SK-N-SH treated with all-trans-retinoic acid at 6 μM for 48 hours (cell line): ENCODE measurements around the gene ORAI1.

ENCODE experiments used
- ATAC-seq: fragments of 200-7000 bp; cut with Tn5 transposase; 3 replicates; pipeline ENCODE4 v1.9.1; 2020; ENCODE audit warnings: mild to moderate bottlenecking, moderate library complexity
- BACH2 ChIP-seq: fragments of 250-450 bp; sonication (Bioruptor Pico); IDR thresholded peaks from 2 replicates; pipeline ENCODE4 v1.9.0; 2021; ENCODE audit warnings: mild to moderate bottlenecking, borderline replicate concordance
- CSDC2 ChIP-seq: fragments of 250-450 bp; sonication (Bioruptor Pico); IDR thresholded peaks from 2 replicates; pipeline ENCODE4 v1.5.0; 2020; ENCODE audit warnings: mild to moderate bottlenecking, moderate library complexity
- ESRRG ChIP-seq: fragments of 250-450 bp; sonication (Bioruptor Pico); IDR thresholded peaks from 2 replicates; pipeline ENCODE4 v1.6.1; 2021; ENCODE audit warnings: mild to moderate bottlenecking
- ISL1 ChIP-seq: fragments of 250-450 bp; sonication (Bioruptor Pico); IDR thresholded peaks from 2 replicates; pipeline ENCODE4 v2.1.2; 2022; ENCODE audit warnings: mild to moderate bottlenecking, moderate library complexity
- OSR1 ChIP-seq: fragments of 250-450 bp; sonication (Bioruptor Pico); IDR thresholded peaks from 2 replicates; pipeline ENCODE4 v1.8.0; 2022; ENCODE audit warnings: moderate library complexity, mild to moderate bottlenecking, inconsistent platforms
- PPARA ChIP-seq: fragments of 250-450 bp; sonication (Bioruptor Pico); IDR thresholded peaks from 2 replicates; pipeline ENCODE4 v1.5.0; 2020; ENCODE audit warnings: mild to moderate bottlenecking, borderline replicate concordance
- RARB ChIP-seq: fragments of 250-450 bp; sonication (Bioruptor Pico); IDR thresholded peaks from 2 replicates; pipeline ENCODE4 v1.8.0; 2021; ENCODE audit warnings: mild to moderate bottlenecking, moderate library complexity
- SNAI2 ChIP-seq: fragments of 250-450 bp; sonication (Bioruptor Pico); IDR thresholded peaks from 2 replicates; pipeline ENCODE4 v1.5.0; 2020; ENCODE audit warnings: mild to moderate bottlenecking, moderate library complexity
- TOX ChIP-seq: fragments of 250-450 bp; sonication (Bioruptor Pico); IDR thresholded peaks from 2 replicates; pipeline ENCODE4 v1.8.0; 2021; ENCODE audit warnings: mild to moderate bottlenecking, moderate library complexity, borderline replicate concordance
- ZC3H10 ChIP-seq: fragments of 250-450 bp; sonication (Bioruptor Pico); IDR thresholded peaks from 2 replicates; pipeline ENCODE4 v1.5.1; 2021; ENCODE audit warnings: mild to moderate bottlenecking, moderate library complexity
- ZFP3 ChIP-seq: fragments of 250-450 bp; sonication (Bioruptor Pico); IDR thresholded peaks from 2 replicates; pipeline ENCODE4 v1.5.0; 2020; ENCODE audit warnings: mild to moderate bottlenecking, moderate library complexity
- ZFP30 ChIP-seq: fragments of 450-650 bp; formaldehyde crosslinking; IDR thresholded peaks from 2 replicates; pipeline ENCODE4 v1.5.0; 2022; ENCODE audit warnings: mild to moderate bottlenecking, moderate library complexity
- ZNF8 ChIP-seq: fragments of 450-650 bp; formaldehyde crosslinking; IDR thresholded peaks from 2 replicates; pipeline ENCODE4 v1.5.0; 2020; ENCODE audit warnings: mild to moderate bottlenecking, moderate library complexity
- TF ChIP-seq, protein P1 (sequence below): fragments of 250-450 bp; sonication (Bioruptor Pico); IDR thresholded peaks from 2 replicates; pipeline ENCODE4 v1.5.1; 2020; ENCODE audit warnings: low read depth, mild to moderate bottlenecking, moderate library complexity
- TF ChIP-seq, protein P2 (sequence below): fragments of 250-450 bp; sonication (Bioruptor Pico); IDR thresholded peaks from 2 replicates; pipeline ENCODE4 v1.8.0; 2021; ENCODE audit warnings: low read depth, mild to moderate bottlenecking, moderate library complexity, borderline replicate concordance
- TF ChIP-seq, protein P3 (sequence below): fragments of 250-450 bp; sonication (Bioruptor Pico); IDR thresholded peaks from 2 replicates; pipeline ENCODE4 v1.8.0; 2020; ENCODE audit warnings: mild to moderate bottlenecking, moderate library complexity, borderline replicate concordance

ORAI1 gene

DNA sequence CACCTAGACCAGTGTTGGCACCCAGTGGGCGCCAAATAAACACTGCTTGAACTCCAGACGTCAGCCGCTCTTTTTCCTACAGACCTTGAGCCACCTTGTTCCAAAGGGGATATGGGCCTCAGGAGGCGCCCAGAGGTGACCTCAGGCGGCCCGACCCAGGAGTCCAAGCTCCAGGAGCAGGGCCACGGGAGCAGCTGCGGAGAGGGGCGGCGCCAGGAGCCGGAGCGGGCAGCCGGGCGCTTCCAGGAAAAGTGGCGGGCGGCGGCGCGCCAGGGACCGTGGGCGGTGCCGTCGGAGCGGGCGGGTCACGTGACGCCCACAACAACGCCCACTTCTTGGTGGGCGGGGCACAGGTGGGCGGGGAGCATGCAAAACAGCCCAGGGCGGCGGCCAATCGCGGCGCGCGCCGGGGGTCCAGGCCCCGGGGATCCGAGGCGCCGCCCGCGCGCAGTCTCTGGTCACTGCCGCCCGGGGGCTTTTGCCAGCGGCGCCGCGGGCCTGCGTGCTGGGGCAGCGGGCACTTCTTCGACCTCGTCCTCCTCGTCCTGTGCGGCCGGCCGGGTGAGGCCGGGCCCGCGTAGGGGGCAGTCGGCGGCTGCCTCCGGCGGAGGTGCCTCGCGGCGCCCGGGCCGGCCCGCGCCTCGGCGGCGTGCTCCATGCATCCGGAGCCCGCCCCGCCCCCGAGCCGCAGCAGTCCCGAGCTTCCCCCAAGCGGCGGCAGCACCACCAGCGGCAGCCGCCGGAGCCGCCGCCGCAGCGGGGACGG lies at the start of gene ORAI1:
ORAI1 (plus strand) TSS at position 444 of the 766 bp plus-strand sequence.
- peak; percentile 80 for ATAC-seq
- no peak for TF ChIP-seq BACH2 (CRISPR knock-in tag)
- TF ChIP-seq SNAI2 (CRISPR knock-in tag), result 0 out of 2 replicates have a peak, but pooled peaks have one; percentile 50
- TF ChIP-seq, all 23 proteins: peak for 1

DNA sequence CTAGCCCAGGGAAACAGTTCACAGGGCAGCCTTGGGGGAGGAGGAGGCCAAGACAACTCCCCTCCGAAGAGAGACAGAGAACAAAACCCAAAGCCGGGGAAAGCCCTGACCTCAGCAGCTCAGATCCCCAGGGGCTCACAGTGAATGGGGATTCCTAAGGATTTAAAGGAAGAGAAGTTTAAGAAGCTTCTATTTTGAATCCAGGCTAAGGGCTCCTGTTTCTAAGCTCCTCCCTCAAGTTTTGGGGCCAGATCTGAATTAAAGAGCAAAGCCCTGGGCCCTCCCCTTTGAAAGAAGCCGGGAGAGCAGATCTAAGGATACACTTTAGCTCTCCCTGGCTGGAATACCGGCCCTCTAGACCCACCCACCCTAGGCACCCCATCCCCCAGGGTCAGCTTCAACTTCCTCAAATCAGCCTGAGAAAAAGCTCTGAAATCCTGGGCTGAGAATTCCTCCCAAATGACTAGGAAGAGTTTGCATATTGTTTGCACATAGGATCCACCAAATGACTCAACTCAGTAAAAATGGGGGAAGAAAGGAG lies 49.4 kb upstream of the ORAI1 start:
- no peak for TF ChIP-seq OSR1 (CRISPR knock-in tag)
- TF ChIP-seq CSDC2 (CRISPR knock-in tag), result no peak
- TF ChIP-seq ZFP30 (CRISPR knock-in tag), result no peak
- no peak for TF ChIP-seq SNAI2 (CRISPR knock-in tag)
- TF ChIP-seq ESRRG, result no peak
- ATAC-seq, result peak; percentile 3; the same call in 2 of the 3 replicates

DNA sequence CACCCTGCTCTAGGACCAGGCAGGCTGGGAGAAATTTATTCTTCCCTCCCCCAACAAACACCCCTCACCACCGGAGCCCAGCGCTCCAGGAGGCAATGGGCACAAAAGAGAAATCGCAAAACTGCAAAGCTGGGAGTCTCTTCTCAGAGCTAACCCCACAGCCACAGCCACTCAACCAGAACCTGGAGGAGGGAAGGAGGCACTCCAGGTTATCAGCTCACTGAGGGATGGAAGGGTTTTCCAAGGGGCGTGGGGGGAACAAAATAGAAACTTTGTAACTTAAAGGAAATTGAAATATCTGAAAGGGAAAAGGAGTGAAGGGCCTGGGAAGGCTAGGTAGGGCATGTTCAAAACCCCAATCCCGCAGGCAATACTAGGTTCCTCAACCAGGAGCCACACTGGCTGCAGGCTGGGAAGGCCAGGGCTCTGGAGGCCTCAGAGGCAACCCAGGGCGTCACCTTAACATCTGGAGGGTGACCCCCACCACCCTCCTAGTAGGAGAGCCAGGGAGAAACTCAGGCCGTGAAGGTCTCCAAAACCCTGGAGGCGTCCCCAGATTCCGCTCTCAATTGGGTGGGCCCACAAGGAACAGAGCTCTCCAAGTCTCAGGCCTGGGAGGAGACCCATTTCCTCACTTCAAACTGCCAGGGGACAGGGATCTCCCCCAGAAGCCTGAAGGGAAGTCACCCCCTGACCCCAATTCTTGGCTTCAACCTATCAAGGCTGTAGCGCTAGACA lies 48.7 kb upstream of the ORAI1 start:
- no peak for ATAC-seq

DNA sequence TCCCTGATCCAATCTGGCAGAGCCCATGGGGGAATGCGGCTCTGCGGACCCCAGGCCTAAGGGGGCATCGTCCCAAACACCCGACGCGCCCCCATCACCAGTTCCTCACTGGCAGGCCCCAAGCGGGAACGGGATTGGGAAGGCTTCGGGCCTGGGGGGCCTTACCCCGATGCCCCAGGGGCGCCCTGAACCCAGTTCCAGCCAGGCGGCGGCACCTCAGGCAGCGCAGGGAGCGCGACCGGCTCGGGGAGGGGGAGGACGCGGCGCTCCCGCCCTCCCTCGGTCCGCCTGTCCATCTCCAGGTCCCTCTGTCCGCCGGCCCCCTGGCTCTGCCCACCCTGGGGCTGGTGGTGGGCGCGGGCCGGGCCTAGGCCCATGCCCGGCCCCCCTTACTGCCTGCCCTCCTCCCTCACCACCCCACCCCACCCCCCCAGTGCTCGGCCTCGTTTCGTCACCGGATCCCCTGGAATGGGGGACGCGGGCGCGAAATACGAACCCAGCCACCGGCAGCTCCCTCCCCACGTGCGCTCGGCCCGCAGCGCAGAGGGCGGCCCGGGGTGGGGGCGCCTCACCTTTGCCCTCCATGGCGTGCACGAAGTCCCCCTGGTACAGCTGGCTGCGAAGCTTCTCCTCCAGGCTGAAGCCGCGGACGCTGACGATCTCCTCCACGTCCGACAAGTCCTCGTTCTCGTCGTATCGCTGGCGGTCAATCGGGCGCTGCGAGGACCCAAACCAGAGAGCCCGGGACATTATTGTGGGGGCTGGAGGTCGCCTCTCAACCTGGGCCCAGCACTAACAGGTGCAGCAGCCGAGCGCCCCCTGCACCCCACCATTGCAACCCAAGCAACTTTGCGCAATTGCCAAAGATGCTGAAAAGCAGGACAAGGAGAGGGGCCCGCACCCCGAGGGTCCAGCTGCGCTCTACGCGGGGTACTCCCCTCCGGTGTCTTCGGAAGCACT lies 47.8 kb upstream of the ORAI1 start:
- no peak for ATAC-seq
- TF ChIP-seq ZNF8 (CRISPR knock-in tag), result no peak
- no peak for TF ChIP-seq PPARA (CRISPR knock-in tag)
- TF ChIP-seq, protein P1, sequence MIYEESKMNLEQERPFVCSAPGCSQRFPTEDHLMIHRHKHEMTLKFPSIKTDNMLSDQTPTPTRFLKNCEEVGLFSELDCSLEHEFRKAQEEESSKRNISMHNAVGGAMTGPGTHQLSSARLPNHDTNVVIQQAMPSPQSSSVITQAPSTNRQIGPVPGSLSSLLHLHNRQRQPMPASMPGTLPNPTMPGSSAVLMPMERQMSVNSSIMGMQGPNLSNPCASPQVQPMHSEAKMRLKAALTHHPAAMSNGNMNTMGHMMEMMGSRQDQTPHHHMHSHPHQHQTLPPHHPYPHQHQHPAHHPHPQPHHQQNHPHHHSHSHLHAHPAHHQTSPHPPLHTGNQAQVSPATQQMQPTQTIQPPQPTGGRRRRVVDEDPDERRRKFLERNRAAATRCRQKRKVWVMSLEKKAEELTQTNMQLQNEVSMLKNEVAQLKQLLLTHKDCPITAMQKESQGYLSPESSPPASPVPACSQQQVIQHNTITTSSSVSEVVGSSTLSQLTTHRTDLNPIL (CRISPR knock-in tag), result no peak
- no peak for TF ChIP-seq ZFP3 (CRISPR knock-in tag)
- TF ChIP-seq ISL1 (CRISPR knock-in tag), result no peak
- no peak for TF ChIP-seq OSR1 (CRISPR knock-in tag)
- no peak for TF ChIP-seq ZFP30 (CRISPR knock-in tag)
- TF ChIP-seq CSDC2 (CRISPR knock-in tag), result no peak
- no peak for TF ChIP-seq TOX (CRISPR knock-in tag)

More for the DNA sequence above, 48.7 kb upstream of the ORAI1 start:
- TF ChIP-seq, protein P2, sequence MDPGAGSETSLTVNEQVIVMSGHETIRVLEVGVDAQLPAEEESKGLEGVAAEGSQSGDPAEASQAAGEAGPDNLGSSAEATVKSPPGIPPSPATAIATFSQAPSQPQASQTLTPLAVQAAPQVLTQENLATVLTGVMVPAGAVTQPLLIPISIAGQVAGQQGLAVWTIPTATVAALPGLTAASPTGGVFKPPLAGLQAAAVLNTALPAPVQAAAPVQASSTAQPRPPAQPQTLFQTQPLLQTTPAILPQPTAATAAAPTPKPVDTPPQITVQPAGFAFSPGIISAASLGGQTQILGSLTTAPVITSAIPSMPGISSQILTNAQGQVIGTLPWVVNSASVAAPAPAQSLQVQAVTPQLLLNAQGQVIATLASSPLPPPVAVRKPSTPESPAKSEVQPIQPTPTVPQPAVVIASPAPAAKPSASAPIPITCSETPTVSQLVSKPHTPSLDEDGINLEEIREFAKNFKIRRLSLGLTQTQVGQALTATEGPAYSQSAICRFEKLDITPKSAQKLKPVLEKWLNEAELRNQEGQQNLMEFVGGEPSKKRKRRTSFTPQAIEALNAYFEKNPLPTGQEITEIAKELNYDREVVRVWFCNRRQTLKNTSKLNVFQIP, result no peak
- TF ChIP-seq ZC3H10 (CRISPR knock-in tag) (no peak), SNAI2 (CRISPR knock-in tag) (no peak), RARB (CRISPR knock-in tag) (no peak)

DNA sequence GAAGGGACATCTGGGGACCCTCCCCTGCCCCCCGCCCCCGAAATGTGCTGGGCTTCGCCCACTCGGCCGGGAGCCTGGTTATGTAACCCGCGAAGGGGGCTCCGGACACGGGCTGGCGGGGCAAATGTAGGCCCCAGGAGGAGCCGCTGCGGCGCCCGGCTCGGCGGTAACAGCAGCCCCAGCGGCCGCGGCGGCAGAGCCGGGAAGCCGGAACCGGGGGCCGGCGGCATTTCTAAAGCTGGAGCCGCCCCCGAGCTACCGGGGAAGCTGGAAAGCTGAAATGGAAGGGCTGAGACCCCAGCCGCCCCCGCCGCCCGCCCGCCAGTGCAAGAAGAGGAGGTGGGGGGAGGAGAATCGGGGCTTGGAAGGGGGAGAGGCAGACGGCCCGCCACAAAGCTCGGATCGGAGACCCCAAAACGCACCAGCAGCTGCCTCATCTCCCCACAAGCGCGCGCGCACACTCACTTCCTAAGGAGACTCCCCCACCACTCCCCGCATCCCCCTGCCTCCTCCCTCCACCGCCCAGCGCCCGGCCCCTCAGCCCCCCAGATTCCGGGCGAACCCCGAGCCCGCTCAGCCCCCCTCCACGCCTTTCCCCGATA lies 47.0 kb upstream of the ORAI1 start:
- TF ChIP-seq, protein P3, sequence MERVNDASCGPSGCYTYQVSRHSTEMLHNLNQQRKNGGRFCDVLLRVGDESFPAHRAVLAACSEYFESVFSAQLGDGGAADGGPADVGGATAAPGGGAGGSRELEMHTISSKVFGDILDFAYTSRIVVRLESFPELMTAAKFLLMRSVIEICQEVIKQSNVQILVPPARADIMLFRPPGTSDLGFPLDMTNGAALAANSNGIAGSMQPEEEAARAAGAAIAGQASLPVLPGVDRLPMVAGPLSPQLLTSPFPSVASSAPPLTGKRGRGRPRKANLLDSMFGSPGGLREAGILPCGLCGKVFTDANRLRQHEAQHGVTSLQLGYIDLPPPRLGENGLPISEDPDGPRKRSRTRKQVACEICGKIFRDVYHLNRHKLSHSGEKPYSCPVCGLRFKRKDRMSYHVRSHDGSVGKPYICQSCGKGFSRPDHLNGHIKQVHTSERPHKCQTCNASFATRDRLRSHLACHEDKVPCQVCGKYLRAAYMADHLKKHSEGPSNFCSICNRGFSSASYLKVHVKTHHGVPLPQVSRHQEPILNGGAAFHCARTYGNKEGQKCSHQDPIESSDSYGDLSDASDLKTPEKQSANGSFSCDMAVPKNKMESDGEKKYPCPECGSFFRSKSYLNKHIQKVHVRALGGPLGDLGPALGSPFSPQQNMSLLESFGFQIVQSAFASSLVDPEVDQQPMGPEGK (CRISPR knock-in tag), result no peak
- TF ChIP-seq ZFP30 (CRISPR knock-in tag), result no peak
- no peak for TF ChIP-seq BACH2 (CRISPR knock-in tag)
- no peak for ATAC-seq
